Limb (tissue), 2 donors: Measurements from ENCODE around the gene MBD1.
A peak's percentile ranks its signal among the peaks of the same experiment; 100 is the strongest.
"Not testable (repeated sequence)": the region's sequence is repeated elsewhere in the genome, so short reads cannot be mapped to it uniquely, and the experiment has no call there.

Source experiments
- DNase-seq, 2 donors: peaks; one replicate each; pipeline ENCODE4 v3.0.0-alpha.2; 2016; ENCODE audit errors: extremely low spot score in 2 of 2

Gene MBD1

DNA sequence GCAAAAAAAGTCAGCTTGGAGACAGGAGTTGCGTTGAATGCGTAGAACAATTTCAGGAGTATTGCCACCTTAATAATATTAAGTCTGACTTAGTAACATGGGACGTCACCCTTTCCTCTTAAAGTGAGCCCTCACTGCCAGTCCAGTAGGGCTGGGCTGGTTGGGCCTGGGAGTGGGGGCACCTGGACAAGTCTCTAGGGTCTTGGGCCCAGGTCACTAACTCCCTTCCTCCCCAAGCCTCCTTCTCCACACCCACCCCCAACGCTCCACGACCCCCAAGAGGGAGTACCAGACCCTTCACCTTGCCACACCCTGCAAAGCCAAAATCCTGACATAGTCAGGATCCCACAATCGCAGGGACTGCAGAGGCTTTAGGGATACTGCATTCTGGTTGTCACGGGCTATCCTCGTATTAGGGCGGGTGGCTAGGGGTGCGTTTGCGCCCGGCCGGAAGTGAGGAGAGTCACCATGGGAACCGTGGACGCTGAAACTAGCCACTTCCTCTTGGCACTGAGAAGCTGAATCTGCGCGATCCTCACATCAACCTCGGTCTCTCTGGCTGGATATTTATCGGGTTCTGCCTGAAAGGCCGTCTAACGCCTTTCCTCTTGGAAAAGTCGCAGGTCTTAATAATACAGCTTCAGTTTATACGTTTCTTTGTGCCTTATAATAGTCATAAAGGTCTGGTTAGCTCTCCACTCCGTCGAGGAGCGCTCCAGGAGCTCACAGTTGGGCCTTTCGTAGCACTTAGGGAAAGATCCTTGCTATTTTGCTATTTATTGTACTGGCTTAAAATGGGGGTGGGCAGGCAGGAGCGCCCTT lies 16.5 kb upstream of the MBD1 start:
- peak; percentile 74 to 80 for DNase-seq

DNA sequence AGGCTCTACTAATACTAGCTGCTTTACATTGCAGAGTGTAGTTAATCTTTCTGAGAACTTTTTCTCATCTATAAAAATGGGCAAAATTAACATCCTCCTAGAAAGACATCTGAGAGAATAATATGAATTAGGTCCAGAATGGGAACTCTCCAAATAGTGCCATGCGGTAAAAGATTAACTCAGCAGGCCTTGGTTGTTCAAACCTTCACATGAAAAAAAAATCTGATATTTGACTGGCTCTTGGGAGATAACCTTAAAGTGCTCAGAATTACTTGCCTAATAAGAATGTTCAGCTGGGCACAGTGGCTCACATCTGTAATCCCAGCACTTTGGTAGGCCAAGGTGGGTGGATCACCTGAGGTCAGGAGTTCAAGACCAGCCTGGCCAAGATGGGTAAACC lies 11.7 kb upstream of the MBD1 start:
- DNase-seq, result no peak

DNA sequence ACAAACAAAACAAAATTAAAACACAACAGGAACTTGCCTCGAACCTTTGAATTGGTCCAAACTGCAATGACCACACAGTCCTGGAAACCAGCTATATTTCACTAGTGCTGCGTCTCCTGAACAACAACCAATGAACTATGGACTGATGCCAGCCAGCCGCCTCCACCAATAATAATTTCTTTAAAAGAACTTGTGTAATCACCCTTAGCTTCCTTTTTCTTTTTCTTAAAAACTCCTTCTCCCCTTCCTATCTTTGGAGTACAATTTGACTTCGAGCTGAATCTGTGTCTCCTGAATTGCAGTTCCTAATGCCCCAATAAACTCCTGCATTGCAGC lies 7.8 kb upstream of the MBD1 start:
- DNase-seq, result no peak

GRCh38 chr18:50288348-50289107 lies 7.2 kb upstream of the MBD1 start:
- DNase-seq, result not testable (repeated sequence)

DNA sequence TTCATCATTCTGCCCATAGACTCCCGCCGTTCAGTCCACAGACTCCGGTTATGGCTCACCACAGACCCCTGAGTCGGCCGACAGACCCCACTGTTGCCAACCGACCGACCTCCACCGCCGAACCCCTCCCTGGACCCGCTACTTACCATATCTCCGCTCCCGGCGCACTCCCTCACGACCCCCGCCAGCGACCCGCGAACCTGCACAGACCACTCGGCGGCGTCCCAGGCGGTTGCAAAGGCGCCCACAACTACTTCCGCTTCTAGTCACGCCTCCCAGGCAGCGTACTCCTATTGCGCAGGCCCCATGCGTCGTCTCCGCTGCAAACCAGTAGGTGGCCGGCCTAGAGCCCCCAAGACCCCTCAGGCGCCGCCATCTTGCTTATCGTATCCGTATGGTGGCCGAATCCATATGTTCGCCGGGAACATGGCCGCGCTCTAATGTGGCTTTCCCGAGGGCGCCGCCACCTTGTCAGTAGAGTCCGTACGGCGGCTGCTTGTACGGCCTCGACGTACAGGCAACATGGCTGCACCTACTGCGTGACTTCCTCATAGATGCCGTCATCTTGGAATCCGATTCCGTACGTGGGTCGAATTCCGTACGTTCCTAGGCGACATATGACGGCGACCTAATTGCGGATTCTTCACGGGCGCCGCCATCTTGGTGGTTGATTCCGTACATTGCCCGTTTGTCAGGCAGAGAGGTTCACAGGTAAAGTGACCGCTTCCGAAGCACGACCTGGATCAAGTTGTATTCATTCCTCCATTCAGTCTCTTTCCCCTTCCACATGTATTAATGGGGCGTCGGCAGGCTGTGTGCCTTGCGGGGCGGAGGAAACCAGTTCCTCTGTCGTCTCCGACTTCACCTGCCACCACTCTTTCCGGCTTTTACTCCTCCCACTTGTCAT lies 6.4 kb upstream of the MBD1 start, which contains the start of gene CXXC1:
Gene CXXC1, minus strand, starts transcription at position 252 of the 907 bp plus-strand sequence. Its CDS starts 103 bp downstream, at position 149.
- peak; percentile 99 for DNase-seq

DNA sequence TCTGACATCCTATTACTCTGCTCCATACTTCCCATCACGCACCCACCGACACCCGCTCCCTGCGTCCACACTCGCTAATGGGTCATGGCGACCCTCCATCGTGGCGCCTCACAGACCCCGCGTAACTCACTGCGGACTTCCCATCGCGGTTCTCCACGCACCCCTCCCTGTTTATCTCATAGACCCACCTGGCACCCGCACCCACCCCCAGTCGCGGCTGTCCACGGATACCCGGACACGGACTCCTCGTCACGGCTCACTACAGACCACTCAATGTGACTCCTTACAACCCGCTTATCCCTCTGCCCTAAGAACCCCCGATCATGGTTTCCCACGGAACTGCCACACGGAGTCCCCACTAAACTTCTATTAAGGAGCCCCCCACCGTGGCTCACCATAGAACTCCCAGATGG lies 5.7 kb upstream of the MBD1 start:
- no peak for DNase-seq

- no peak for DNase-seq
Measured at GRCh38 chr18:50286391-50287027, 5.2 kb upstream of the MBD1 start.

GRCh38 chr18:50285631-50286321 lies 4.5 kb upstream of the MBD1 start:
- no peak for DNase-seq

- DNase-seq, result no peak
Measured at GRCh38 chr18:50285071-50285470, 3.7 kb upstream of the MBD1 start.

DNA sequence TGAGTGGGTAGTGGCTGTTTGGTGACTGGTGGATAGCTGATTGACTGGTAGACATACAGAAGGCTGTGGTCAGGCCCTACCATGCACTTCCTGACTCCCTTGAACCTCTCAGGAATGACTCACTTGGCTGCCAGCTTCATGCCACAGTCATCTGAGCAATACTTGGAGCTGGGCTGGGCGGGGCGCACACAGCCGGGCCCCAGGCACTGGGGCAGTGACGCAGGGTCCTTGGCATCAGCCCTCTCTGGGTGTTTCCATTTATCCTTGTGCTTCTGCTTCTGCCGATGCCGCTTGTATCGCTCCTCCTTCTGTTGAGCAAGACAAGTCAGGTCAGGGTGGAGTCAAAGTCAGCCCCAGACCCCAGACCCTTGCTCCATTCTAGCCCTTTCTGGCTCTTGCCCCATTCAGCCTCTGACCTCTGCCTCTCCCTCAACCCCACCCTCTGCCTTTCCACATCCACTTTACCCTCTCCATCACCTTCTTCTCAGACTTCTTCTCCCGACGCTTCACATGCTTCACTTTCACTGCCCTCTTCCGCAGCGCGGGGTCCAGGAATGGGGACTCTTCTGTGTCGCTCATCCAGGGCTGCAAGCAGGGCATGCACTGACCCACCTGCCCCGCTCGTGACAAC lies 3.0 kb upstream of the MBD1 start:
- DNase-seq, result no peak

DNA sequence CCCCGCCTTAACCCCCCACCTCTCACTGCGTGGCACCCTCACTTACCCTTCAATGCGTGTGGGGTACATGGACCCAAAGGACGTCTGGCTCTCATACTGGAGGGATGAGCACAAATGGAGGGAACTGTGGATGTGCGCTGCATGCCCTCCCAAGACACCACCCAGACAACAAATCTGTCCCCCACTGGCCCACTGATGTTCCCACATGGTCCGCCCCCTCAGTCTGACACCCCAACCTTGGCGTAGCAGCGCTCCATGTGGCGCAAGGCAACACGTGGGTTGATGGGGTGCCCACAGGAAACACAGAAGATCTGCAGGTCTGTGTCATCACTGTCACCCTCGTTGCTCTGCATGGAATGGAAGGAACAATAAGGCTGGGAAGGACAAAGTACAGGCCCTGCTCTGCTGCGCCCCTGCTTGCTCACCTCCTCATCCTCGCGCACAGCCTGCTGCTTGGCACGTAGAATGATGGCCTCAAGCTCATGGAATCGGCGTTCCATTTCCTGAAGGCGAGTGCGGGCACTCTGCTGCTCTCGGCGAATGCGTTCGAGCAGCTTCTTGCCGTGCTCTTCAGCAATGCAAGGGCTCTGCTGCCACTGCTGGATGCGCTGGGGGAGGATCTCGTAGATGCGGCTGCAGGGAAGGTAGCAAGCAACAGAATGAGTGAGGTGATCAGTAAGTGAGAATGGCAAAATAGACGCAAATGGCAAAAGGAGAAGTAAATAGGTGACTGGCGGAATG lies 2.3 kb upstream of the MBD1 start:
- no peak for DNase-seq

GRCh38 chr18:50282521-50283335 lies 1.4 kb upstream of the MBD1 start:
- no peak for DNase-seq

GRCh38 chr18:50281972-50282520 lies 723 bp upstream of the MBD1 start:
- DNase-seq, result no peak

DNA sequence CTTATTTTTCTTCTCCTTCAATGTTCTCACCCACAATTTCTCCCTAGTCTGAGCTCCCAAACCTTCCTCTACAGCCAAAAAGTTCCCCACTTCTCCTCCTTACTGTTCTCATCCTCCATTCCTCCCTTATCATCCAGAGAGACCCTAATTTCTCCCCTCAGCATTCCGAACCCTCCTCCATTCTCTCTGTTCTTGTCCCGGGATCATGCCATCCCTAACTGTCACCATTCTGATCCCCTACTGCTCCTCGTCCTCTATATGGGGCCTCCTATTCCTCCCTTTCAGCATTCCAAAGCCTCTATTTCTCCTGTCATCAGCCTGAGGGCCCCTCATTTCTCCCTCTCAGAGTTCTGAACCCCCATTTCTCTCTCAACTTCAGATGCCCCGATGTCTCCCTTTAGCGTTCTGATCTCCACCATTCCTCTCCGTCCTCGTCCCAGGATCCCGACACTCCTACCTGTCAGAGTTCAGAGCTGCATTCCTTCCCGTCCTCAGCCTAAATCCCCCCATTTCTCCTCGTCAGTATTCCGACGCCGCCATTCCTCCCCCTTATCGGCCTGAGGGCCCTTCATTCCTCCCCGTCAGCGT lies 522 bp downstream of the MBD1 start:
- DNase-seq, result no peak

GRCh38 chr18:50279752-50280151 lies 1.6 kb downstream of the MBD1 start:
- no peak for DNase-seq

DNA sequence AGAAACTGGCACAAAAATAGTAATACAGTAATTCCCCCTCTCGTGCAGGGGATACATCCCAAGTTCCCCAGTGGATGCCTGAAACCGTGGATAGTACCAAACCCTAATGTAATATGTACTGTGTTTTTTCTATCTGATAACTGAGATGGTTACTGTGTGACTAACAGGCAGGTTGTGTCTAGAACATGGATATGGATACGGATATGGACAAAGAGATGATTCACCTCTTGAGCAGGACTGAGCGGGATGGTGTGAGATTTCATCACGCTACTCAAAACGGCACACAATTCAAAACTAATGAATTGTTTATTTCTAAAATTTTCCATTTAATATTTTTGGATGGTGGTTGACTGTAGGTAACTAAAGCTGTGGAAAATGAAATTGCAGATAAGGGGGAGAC lies 3.4 kb downstream of the MBD1 start:
- no peak for DNase-seq

DNA sequence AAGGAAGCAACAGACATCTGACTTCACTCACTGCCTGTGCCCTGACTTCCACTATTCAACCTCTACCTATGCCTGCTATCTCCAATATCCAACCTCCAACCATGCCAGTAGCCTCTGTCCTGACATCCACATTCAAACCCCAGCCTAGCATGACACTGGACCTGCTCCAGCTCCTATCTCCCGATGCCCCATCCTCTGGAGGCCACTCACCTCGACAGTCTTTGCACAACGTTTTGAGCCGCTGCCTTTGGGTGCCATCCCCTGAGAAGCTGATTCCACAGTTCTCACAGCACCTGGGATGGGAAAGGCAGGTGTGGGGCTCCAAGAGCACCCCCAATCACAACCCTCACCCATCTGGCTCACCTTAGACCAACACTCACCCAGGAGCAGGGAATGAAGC lies 4.9 kb downstream of the MBD1 start:
- DNase-seq, result no peak

DNA sequence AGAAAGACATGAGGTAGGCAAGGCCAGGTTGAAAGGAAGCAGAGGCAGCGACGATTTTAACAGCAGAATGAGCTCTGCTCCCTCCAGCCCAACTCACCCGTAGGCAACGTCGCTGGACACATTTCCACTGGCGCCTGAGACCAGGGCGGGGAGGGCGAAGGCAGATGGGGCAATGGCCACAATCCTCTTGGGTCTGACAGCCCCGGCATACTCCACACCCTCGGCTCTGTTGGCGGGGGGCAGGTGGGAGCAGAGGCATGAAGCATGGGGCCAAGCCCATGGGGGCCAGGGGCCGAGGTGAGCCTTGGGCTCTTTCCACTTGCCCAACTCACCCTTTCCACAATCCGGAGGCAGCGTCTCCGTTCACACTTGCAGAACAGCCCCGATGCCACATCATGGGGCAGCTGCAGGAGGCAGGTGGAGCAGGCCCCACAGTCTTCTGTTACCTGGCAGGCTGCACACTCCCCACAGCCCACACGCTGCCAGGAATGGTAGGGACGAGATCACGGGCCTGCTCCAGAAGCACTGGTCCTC lies 5.8 kb downstream of the MBD1 start:
- DNase-seq, result no peak
